Subcutaneous adipose tissue (tissue), 4 donors: ENCODE measurements around the gene SLC24A3. TPM values are rescaled to one million over a fixed set of nuclear protein-coding genes. Genes with fewer than 3 reads are reported as not detected.

ENCODE experiments used
- CTCF ChIP-seq: fragments of 450-650 bp; IDR thresholded peaks from one replicate; pipeline ENCODE4 v1.5.1; 2016; ENCODE audit warnings: low read depth, mild to moderate bottlenecking, control low read depth, antibody characterized with exemption, moderate library complexity
- total RNA-seq, 4 donors: library from RNA; depleted of rRNA; stranded (reverse); fragments of >200 nt; gene quantifications; one replicate each; pipeline ENCODE4 v1.1.0, GENCODE V29; 2016

The SLC24A3 gene
- total RNA-seq, 4 donors from 2014 or later = 4.6 to 12.2 (median 9.1) TPM

GRCh38 chr20:19411811-19412210, 199.4 kb downstream of the SLC24A3 start:
- no peak for TF ChIP-seq CTCF

GRCh38 chr20:19412254-19412653, 199.8 kb downstream of the SLC24A3 start:
- TF ChIP-seq CTCF = no peak

- TF ChIP-seq CTCF = no peak
Observed at GRCh38 chr20:19414600-19414999, 202.2 kb downstream of the SLC24A3 start.

- TF ChIP-seq CTCF = no peak
Observed at GRCh38 chr20:19415786-19416185, 203.3 kb downstream of the SLC24A3 start.

- no peak for TF ChIP-seq CTCF
Observed at GRCh38 chr20:19416627-19417026, 204.2 kb downstream of the SLC24A3 start.

GRCh38 chr20:19419396-19419795, 207.0 kb downstream of the SLC24A3 start:
- no peak for TF ChIP-seq CTCF

GRCh38 chr20:19423097-19423899, 210.9 kb downstream of the SLC24A3 start:
- TF ChIP-seq CTCF = no peak
